ENCODE results near the gene KCND3.

KCND3 gene

DNA sequence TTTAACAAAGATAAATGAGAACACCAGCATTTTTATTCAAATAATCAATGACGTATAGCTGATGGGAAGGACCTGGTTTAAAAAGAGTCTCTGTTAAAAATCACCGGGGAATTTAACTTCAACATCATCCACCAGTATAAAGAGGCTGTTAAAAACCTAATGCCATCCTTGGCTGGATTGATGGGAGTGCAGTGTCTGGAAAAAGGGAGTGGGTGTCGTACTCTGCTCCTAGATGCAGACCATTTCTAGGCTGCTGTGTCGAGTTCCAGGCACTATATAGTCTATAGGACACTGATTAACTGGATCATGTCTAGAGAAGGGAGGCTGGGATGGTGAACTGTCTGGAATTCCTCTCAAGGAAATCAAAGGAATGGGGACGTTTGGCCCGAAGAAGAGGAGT, 197.7 kb downstream of the KCND3 start:
- no peak for DNase-seq (ENCODE audit: insufficient read length, low spot score)
- no peak for TF ChIP-seq POLR2A (IDR thresholded peaks at IDR 0.05; ENCODE audit: low read depth, low read length)
- FAIRE-seq = no peak

DNA sequence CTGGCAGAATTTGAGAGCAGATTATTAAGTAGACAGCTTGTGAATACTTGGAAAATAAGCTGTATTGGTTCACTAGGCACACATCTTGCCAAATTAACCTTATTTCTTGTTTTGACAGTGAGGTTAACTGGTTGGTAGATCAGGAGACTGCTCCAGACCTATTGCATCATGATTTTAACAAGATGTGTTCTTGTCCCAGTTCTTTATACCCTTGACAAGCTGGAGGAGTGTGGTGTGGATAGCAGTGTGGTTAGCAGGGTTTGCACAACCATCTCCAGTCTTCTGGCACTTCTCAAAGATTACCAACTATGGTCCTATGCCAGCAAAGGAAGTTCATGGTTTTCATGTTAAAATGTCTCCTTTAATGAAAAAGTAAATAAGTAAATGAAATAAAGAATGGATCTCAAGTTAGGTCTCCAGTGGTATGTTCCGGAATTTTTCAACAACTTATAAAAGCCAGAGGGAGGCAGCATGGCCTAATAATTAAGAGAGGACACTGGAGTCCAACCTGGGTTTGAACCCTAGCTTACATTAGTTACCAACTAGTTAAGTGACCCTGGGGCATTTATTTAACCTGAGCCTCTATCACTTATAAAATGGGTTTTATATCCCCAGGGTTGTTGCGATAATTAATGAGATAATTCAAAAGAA, 199.7 kb downstream of the KCND3 start:
- DNase-seq (ENCODE audit: insufficient read length, low spot score) (no peak), FAIRE-seq (no peak)
- TF ChIP-seq POLR2A (IDR thresholded peaks at IDR 0.05; ENCODE audit: low read depth, low read length) = no peak

DNA sequence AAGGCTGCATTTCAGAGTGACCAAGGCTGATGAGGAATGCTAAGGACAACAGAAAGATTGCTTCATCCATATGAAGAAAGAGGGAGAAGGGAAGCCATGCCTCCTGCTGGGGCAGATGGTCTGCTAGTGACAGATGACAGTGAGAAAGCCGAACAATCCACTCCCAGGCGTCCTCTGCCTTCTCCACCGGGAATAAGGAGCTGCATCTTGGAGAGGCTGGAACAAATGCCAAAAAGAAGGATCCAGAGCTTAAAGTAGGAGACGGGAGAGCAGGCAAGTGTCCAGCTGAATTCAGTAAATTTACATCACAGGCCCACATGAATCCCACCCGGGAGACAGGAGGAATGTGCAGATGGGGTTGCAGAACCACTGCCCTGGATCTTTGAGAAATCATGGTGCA, 200.3 kb downstream of the KCND3 start:
- no peak for FAIRE-seq
- no peak for DNase-seq (ENCODE audit: insufficient read length, low spot score)
- TF ChIP-seq POLR2A (IDR thresholded peaks at IDR 0.05; ENCODE audit: low read depth, low read length) = no peak

DNA sequence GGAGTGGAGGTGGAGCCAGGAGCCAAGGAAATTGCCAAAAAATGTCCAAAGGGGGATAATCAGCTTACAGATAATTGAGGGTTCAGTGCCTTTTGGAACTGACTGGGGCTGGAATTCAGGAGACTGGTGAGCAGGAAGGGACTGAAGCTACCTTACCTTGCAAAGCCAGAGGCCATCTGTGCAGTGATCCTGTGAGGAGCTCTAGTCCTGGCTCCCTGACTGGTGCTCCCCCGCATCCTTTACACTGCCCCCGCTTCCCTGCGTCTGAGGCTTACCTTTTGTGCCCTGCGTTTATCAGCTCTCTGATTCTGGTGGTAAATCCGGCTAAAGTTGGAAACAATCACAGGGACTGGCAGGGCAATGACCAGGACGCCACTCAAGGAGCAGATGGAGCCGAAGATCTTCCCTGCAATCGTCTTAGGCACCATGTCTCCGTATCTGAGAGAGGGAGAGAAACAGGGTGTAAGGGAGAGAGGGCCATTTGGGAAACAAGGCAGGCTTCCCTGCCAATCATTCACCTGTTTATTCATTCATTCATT, 202.7 kb downstream of the KCND3 start:
- TF ChIP-seq POLR2A (IDR thresholded peaks at IDR 0.05; ENCODE audit: low read depth, low read length) = no peak
- no peak for FAIRE-seq
- no peak for DNase-seq (ENCODE audit: insufficient read length, low spot score)

DNA sequence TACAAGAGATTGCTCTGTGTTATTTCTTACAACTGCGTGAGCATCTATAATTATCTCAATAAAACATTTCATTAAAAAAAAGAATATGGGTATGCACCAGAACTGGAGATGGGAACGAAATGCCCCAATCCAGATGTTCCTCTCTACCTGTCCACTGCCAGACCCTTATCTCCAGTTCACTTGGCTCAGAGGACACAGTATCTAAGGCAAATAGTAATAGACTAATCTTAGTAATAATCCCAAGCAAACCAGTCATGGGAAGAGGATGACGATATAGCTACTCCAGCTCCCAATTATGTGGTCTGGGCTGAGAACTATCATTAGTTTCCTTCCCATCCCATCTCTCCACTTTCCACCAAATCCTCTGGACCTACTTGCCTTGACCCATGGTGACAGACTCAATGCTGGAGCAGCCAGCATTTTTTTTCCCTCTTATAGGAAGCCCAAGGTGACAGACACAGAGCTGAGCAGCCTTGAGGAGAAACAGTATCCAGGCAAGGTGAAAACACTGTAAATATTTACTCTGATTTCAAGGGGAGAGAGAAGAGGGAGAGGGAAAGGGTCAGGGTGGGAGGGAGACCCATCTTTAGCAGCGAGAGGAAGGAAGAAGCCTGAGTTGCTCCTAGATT, 205.1 kb downstream of the KCND3 start:
- FAIRE-seq (no peak), DNase-seq (ENCODE audit: insufficient read length, low spot score) (no peak)
- no peak for TF ChIP-seq POLR2A (IDR thresholded peaks at IDR 0.05; ENCODE audit: low read depth, low read length)

DNA sequence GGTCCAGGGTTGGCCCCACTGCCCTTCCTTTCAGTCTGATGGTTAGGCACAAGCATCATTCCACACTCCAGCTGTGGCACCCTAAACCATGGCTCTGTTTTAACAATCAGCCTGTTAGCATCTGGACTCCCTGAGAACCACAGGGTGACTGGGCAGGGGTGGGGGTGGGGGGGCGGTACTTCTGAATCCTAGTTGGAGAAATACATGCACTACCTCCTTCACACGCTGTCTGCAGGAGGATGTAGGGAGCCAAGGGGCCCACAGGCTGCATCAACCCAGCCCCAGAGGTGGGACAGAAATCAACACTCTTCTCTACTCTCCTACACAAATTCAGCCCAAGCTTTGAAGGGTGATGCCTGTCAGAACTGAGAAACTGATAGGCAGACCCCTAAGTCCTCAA, 209.9 kb downstream of the KCND3 start:
- DNase-seq (ENCODE audit: insufficient read length, low spot score) (no peak), FAIRE-seq (no peak)

DNA sequence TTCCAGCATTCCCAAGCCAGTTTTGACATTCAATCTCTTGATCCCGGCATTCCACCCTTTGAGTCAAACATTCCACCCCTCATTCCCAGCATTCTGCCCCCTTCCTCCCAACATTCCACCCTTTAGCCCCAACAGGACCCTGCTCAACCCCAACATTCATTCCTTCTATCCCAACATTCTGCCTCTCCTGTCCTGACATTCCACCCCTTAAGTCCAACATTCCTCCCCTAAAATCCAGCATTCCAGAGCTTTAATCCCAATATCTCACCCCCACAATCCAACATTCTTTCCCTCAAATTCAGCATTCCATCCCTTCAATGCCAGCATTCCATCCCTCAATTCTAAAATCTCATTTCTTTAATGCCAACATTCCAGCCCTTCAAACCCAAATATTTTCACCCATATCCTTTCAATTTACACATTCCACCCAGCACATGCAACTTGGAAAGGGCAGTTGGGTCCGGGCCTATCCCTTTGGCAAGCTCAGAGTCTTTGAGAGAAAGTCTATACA, 210.9 kb downstream of the KCND3 start:
- no peak for DNase-seq (ENCODE audit: insufficient read length, low spot score)

More for the DNA sequence above, 209.9 kb downstream of the KCND3 start:
- TF ChIP-seq POLR2A (IDR thresholded peaks at IDR 0.05; ENCODE audit: low read depth, low read length) = no peak

DNA sequence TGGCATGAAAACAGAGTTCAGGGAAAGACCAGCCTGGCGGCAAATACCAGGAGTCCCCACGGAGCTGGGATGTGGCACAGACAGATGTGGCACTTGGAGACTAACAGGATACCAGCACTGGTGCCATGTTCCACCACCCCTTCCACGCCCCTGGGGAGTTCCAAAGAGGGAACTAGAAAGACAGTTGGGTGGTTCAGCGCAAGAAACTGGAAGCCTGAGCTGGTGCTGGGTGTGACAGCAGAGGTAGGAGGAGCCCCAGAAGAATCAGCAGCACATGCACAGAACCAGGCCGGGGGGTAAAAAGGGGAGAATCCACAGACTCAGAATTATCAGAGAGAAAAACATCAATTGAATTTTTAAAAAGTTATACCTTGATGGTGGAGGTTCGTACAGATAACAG, 211.4 kb downstream of the KCND3 start:
- no peak for FAIRE-seq
- DNase-seq (ENCODE audit: insufficient read length, low spot score) = no peak
- no peak for TF ChIP-seq POLR2A (IDR thresholded peaks at IDR 0.05; ENCODE audit: low read depth, low read length)

More for the DNA sequence above, 210.9 kb downstream of the KCND3 start:
- TF ChIP-seq POLR2A (IDR thresholded peaks at IDR 0.05; ENCODE audit: low read depth, low read length) = no peak
- no peak for FAIRE-seq

DNA sequence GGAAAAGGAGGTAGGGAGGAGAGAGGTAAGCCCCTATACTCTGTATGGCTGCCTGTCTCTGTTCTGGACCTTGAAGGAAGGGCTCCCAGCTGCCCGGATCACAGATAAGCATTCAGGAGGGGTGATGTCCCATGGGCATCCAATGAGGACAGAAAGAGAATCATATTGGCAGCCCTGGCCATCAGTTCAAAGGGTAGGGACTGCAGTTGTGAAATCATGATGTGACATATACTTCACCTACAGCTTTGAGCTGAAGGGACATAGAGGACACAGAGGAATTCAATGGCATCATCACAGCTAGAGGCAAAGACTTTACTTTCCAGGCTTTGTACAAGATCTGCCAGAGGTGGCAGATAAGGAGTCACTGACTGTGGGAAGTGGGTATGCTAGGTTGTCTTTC, 212.2 kb downstream of the KCND3 start:
- FAIRE-seq (no peak), DNase-seq (ENCODE audit: insufficient read length, low spot score) (no peak)
- TF ChIP-seq POLR2A (IDR thresholded peaks at IDR 0.05; ENCODE audit: low read depth, low read length) = no peak

DNA sequence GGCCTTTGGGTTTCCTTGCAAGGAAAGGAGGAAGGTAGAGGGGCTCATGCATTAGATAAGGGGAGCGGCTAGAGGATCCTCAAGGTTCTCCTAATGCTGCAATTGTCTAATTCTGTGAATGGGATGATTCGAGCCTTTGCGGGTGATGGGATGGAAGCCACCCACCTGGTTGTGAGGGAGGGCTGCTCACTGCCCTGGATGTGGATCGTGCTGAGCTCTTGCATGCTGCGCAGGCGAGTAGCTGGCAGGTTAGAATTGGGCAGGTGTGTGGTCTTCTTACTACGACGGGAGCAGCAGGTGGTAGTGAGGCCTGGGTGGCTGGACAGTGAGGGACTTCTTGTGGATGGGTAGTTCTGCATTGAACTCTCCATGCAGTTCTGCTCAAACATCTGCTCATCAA, 212.6 kb downstream of the KCND3 start:
- FAIRE-seq (no peak), DNase-seq (ENCODE audit: insufficient read length, low spot score) (no peak)
- TF ChIP-seq POLR2A (IDR thresholded peaks at IDR 0.05; ENCODE audit: low read depth, low read length) = no peak

DNA sequence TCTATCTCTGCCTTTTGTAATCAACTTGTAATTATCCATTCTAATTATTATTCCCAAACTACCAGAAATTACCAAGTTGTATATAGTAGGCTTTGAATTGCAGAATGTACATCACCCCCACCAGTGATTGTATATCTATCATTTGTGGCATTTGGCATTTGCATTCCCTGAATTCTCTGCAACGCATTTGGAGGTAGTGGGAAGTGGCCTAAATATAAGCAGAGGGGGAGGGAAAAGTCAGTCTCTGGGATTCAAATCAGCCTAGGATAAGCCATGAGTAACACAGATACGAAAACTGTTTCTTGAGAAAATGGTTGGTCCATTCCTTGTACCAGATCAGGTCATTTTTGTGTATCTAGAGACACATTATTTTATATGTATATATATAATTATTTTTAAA, 213.1 kb downstream of the KCND3 start:
- no peak for TF ChIP-seq POLR2A (IDR thresholded peaks at IDR 0.05; ENCODE audit: low read depth, low read length)
- no peak for FAIRE-seq
- DNase-seq (ENCODE audit: insufficient read length, low spot score) = no peak

DNA sequence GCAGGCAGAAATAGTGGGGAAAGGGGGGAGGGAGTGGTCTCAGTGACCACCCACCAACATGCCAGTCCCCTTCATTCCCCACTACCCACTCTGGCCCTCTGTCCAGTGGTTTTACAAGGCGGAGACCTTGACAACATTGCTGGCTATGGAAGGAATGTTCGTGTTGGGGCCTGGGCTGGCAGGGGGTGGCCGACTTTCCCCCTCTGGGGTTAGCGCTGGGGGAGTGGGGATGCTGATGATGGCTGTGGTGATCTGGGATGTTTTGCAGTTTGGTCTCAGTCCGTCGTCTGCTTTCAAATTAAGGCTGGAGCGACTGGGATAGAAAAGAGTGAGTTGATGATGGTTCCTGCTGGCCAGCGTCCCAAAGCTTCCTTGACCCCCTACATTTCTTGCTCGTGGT, 213.5 kb downstream of the KCND3 start:
- FAIRE-seq (no peak), DNase-seq (ENCODE audit: insufficient read length, low spot score) (no peak)

DNA sequence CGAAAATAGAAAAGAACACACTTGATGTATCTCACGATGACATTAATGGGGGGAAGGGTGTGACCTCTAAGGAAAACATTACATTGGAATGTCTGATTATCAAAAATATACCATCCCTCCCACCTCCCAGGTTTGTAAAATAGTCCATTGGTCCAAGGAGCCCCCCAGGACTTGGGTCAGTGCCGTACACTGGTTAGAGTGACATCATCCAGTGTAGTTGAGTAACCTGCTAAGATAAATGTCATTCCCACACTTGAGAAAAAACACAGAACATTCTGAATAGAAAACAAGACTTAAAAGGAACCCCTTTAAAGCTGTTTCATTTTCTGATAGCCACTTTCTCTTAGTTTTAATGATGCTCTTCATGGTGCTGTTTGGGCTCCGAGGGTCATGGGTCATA, 218.6 kb downstream of the KCND3 start:
- FAIRE-seq (no peak), DNase-seq (ENCODE audit: insufficient read length, low spot score) (no peak)
- TF ChIP-seq POLR2A (IDR thresholded peaks at IDR 0.05; ENCODE audit: low read depth, low read length) = no peak

More for the DNA sequence above, 213.5 kb downstream of the KCND3 start:
- TF ChIP-seq POLR2A (IDR thresholded peaks at IDR 0.05; ENCODE audit: low read depth, low read length) = no peak

DNA sequence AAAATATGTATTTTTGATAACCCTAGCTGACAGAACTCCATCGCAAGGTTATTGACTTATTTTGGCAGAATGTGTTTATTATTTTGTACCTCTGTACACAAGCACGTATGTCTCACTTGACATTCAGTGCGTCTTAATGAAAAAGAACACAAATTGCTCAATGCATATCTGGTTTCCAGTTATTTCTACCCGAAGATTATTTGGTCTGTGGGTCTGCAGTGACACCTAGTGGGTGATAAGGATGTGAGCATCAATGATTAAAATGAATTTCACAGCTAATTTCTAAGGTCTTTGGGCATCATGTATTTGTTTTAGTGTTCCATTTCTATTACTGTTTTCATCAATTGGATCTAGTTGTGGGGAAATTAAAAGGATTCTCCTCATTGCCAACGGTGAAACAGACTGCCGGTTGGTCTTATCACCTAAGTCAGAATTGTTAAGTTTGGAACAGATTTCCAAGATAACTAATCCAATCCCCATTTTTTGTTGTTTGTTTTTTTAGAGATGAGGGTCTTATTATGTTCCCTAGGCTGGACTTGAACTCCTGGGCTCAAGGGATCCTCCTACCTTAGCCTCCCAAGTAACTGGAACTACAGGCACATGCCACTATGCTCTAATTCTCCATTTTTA, 219.8 kb downstream of the KCND3 start:
- peak; percentile 98 for FAIRE-seq
- no peak for DNase-seq (ENCODE audit: insufficient read length, low spot score)
- no peak for TF ChIP-seq POLR2A (IDR thresholded peaks at IDR 0.05; ENCODE audit: low read depth, low read length)
